HCEC 1CT (cell line): Measurements from ENCODE around the gene LARP6.
"Not testable (repeated sequence)": the region's sequence is repeated elsewhere in the genome, so short reads cannot be mapped to it uniquely, and the experiment has no call there.

Experiments
- DNase-seq: peaks from one replicate; pipeline ENCODE4 v3.0.0-alpha.2; 2017

Gene LARP6

GRCh38 chr15:70858614-70859321 lies 4.8 kb upstream of the LARP6 start:
- DNase-seq: not testable (repeated sequence)

GRCh38 chr15:70857562-70858285 lies 3.8 kb upstream of the LARP6 start:
- no peak for DNase-seq

DNA sequence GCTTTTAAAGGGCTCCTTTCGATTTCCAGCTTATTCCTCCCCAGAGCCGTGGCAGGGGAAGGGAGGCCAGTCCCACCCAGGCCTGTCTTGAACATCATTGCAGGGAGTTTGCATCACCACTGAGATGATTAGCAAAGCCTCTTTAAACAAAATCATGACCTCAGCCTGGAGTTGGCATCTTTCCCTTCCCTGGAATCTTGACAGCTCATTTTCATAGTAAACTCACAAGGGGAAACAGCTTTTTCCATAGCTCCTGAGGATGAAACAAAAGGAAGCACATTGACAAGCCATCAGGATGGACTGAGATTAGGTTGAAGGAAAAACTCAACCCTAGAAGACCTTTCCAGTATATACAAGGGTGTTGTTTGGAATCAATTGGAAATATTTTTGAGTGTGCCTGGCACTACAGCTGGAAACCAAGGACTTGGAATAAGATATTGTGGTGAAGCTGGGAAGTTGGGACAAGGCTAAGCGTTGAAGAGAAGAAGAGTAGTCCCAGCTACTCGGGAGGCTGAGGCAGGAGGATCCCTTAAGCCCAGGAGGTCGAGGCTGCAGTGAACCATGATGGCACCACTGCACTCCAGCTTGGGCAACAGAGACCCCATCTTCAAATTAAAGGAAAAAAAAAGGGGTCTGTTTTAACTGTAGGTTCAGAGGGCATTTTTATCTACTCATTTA lies 3.1 kb upstream of the LARP6 start:
- DNase-seq: peak; percentile 96

- DNase-seq: peak; percentile 48
Measured at GRCh38 chr15:70856177-70856883, 2.4 kb upstream of the LARP6 start.

- DNase-seq: no peak
Measured at GRCh38 chr15:70855764-70856163, 1.8 kb upstream of the LARP6 start.

DNA sequence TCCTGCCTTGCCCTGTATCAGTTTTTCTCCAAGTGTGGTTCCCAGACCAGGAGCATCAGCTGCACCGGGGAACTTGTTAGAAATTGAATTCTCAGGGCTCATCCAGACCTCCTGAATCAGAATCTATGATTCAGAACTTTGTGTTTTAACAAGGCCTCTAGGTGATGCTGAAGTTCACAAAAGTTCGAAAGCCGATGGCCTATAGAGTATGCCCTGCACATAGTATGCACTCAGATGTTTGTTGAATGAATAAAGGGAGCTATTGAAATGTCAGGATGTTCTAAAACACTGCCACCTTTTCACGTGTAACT lies 664 bp upstream of the LARP6 start:
- DNase-seq: peak; percentile 78

- peak; percentile 51 for DNase-seq
Measured at GRCh38 chr15:70853318-70853972, 512 bp downstream of the LARP6 start.

GRCh38 chr15:70852501-70853317 lies 1.2 kb downstream of the LARP6 start:
- DNase-seq: peak; percentile 85

GRCh38 chr15:70851889-70852288 lies 2.1 kb downstream of the LARP6 start:
- no peak for DNase-seq

DNA sequence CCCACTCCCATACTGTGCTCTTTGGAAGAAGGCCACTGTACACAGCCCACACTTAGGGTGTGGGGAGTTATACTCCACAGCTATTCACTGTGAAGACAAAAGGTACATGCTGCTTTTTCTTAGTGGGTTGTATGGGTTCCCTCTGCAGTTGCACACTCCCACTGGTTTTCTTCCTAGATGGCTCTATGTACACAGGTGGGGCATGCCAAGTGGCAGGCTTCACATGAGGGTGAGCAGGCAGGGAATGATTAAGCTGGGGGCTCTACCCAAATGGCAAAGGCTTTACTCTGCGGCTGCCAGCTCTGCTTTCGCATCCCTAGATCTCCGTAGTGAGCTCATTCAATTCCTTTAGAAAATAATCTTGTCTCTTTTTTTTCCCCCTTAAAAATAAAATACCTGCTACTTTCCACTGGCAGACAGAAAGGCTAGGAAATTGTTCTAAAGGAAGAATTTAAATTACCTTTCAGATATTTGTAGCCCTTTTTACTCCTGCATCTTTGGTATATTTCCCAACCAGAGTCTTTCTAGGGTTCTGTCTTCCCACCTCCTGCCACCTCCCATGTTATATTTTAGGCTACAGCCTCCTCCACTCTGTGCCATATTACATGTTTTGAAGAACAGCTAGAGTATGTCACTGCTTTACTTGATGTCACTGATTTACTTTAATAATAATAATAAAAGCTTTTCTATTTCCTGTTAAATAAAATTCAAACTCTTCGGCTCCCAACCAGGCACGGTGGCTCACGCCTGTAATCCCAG lies 8.2 kb downstream of the LARP6 start:
- DNase-seq: no peak

- no peak for DNase-seq
Measured at GRCh38 chr15:70837476-70837875, 16.5 kb downstream of the LARP6 start.

DNA sequence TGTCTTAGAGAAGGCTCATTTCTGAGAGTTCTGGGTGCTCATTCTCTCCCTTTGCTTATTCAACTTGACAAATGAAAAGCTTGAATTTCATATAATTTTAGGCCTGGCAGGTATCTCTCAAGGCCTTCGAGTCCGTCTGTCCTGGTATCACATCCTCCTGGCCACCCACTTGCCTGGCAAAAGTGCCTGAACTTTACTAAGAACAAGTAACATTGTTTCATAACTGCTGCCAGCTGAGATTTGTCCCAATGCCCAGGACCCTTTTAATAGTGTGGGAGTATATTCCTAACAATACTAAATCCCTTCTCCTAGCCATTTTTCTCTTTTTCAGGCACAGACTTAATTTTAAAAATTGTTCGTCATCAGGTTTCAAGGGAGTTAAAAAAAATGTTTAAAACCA lies 18.1 kb downstream of the LARP6 start:
- no peak for DNase-seq

DNA sequence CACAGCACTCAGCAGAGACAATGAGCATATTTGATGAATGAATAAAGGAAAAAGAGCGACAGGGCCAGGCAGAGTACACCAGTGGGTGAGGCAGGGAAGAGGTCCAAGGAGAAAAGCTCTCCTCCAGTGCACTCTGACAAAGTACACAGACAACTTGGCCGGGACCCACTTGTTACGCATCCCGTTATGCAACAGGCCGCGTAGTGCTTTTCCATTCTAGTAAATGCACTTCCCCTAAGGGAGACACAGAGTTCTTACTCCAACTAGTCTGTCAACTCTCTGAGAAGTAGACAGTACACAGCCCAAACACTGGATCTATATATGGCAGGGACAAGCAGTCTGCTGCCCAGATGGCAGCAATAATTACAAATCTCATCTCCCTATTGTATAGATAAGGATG lies 18.5 kb downstream of the LARP6 start:
- no peak for DNase-seq

GRCh38 chr15:70834999-70835398 lies 19.0 kb downstream of the LARP6 start:
- no peak for DNase-seq

GRCh38 chr15:70833861-70834765 lies 19.8 kb downstream of the LARP6 start:
- peak; percentile 67 for DNase-seq

DNA sequence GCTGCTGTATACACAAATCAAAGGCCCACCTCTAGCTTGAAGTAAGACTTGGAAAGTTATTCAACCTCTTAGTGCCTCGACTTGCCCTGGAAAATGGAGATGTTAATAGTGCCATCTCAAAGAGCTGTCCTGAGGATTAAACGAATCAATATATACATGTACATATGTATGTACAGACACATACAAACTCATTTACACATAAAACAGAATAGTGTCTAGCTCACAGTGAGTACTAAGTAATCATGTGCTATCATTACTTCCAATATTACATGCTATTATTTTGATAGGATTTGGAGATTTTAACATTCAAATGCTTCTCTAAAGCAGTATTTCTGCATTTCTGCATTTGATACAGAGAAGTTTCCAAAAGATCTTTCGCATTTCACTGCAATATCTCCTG lies 20.5 kb downstream of the LARP6 start:
- no peak for DNase-seq

GRCh38 chr15:70832176-70832575 lies 21.8 kb downstream of the LARP6 start:
- no peak for DNase-seq

- DNase-seq: no peak
Measured at GRCh38 chr15:70831094-70831911, 22.7 kb downstream of the LARP6 start.

- DNase-seq: no peak
Measured at GRCh38 chr15:70830615-70831014, 23.3 kb downstream of the LARP6 start.
